ENCODE measurements around the gene PCDH9.
A peak's percentile ranks its signal among the peaks of the same experiment; 100 is the strongest.
"Not testable (repeated sequence)": the region's sequence is repeated elsewhere in the genome, so short reads cannot be mapped to it uniquely, and the experiment has no call there.

Gene PCDH9

GRCh38 chr13:66915596-66916185, 314.4 kb downstream of the PCDH9 start:
- peak; percentile 11 for DNase-seq (ENCODE audit: low read depth, low spot score)

- no peak for DNase-seq (ENCODE audit: low read depth, low spot score)
Observed at GRCh38 chr13:66914155-66914554, 316.0 kb downstream of the PCDH9 start.

DNA sequence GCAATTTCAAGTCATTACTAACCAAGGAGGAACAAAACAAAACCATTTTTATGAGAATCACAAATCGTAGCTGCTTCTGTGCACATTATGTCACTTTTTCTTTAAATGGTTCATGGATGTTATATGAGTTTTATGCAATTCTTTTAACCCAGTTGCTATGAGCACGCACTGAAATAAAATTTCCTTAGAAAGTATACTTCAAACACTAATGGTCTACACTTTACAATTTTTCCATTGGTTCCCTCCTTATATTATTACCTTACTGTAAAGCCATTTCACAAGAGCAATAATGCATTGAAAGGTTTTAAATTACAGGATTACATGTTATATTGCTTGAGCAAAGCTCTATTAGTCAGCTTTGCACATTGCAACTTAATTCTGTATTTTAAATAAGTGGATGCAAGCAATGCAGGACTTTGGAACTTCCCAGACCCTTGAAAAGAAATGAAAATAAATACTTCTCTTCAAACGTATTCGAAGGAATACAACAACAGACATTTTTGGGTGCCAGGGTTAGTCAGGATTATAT, 318.7 kb downstream of the PCDH9 start:
- no peak for DNase-seq (ENCODE audit: low read depth, low spot score)

- peak; percentile 21 for DNase-seq (ENCODE audit: low read depth, low spot score)
Observed at GRCh38 chr13:66899955-66900354, 330.2 kb downstream of the PCDH9 start.

GRCh38 chr13:66896933-66897332, 333.2 kb downstream of the PCDH9 start:
- no peak for DNase-seq (ENCODE audit: low read depth, low spot score)

DNA sequence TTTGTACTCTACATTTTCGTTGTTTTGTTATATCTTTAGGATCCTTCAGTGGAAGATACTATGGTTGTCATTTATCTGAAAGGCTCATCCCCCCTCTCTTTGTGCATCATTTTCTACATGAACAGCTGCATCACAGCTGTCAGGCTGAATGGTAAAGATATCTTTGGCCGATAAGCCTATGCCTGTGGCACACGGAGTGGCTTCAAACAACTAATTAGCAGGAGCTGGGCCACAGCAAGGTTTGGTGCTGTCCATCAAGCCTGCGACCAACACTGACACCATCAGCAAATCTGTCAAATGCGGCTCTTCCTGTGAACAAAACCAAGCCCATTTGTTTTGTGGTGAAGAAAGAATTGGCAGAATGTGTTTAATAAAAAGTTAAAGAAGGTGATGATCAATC, 334.4 kb downstream of the PCDH9 start:
- DNase-seq (ENCODE audit: low read depth, low spot score) = no peak

DNA sequence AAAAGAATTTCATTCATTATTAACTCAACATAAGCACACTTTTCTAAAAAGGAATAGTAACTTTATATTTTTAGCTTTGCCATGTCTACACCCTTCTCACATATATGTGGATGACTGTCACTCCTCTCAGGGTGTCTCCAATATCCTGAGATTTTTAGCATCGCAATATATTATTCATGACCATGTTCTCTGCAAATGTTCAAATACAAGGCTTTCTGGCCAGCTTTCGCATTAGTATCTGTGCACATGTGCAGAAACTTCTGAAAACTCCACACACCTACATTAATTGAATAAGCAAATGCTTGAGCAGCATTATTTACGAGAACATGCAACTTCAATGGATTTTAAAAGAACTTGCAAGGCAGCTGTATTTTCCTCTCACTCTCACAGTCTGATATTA, 334.8 kb downstream of the PCDH9 start:
- DNase-seq (ENCODE audit: low read depth, low spot score) = no peak

DNA sequence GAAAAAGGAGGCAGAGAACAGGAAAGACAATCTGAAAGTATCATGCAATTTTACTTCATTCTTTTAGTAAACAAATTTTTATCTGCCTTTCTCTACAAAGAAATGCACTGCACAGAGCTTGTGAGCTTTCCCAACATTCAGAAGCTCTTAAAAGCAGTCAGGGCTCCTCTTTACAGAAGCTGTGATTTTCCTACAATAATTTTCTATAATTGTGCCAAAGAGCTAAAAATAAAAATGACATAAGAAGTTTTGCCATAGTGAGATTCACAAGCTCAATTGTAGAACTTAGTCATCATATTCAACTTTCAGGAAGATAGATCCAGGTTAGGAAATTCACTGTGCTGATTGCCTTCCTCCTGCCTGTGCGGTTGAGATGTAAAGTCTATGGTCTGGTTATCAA, 341.4 kb downstream of the PCDH9 start:
- DNase-seq (ENCODE audit: low read depth, low spot score) = no peak

DNA sequence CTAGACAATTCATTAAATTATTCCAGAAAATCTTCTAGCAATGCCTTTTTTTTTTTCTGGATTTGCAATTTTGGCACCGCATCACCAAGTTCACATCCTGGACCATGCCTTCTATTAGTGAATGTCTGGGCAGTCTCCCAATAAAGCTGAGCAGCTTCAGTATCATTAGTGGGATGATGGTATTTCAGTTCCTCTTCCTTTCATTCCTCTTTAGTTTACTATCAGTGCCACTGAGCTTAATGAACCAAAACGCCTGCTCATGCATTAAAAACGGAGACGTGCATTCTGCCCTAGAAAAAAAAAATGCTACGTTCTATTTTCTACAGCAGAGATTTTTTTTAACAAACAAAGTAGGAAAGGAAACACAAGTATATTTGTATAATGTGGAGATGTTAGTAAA, 343.0 kb downstream of the PCDH9 start:
- peak; percentile 67 for DNase-seq (ENCODE audit: low read depth, low spot score)

DNA sequence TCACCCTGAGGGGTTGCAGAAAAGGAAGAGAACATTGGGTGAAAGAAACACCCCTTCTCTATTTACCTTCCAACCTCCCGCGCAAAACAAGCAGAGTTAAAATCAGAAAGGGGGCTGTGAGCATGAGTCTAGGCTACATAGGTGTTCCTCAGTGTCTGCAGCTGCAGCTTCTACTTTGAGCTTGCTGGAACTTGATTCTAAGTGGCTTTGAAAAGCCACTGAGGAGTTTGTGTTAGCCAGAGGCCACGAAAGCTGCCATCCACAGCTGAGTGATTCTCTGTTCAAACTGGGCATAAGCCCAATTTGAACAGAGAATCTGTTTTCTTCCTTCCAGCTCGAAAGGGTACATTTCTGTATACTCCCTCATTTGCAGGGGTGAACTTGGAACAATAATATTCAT, 343.9 kb downstream of the PCDH9 start:
- peak; percentile 38 for DNase-seq (ENCODE audit: low read depth, low spot score)

- DNase-seq (ENCODE audit: low read depth, low spot score) = not testable (repeated sequence)
Observed at GRCh38 chr13:66881170-66881569, 349.0 kb downstream of the PCDH9 start.

DNA sequence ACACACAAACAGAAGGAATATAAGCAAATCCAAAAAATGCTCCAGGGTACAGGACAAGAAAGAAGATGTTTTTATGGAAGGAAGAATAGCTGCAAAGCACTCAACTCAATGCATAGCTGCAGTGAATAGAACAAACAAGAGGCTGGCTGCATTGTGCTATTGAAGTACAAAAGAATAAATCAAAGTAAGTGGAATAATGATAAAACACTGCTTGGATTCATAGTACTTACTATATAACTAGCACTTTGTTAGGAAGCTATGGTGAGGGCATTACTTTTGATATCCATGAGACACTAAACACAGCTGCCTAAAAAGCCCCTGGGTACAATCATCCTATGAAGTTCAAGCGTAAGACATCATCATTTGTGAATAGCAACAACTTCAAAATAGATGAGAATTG, 350.1 kb downstream of the PCDH9 start:
- DNase-seq (ENCODE audit: low read depth, low spot score) = no peak

GRCh38 chr13:66875264-66875663, 354.9 kb downstream of the PCDH9 start:
- no peak for DNase-seq (ENCODE audit: low read depth, low spot score)

DNA sequence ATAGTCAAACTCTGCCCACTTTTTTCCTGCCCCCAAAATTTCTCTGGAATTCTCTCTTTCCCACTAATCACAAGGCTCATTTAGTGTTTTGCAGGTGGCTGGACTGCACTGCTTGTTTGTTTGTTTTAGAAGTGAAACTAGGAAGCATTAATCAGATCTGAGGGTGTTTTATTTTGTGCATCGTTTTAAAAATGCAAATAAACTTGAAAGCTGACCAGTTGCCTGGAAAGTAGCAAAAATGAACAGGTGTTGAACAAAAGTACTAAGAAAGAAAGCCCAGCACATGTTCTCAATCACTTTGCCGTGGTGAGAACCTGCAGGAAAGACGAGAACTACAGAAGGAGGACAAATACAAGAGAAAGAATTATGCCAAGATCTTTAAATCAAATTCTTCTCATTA, 365.5 kb downstream of the PCDH9 start:
- DNase-seq (ENCODE audit: low read depth, low spot score) = no peak

GRCh38 chr13:66860878-66861417, 369.2 kb downstream of the PCDH9 start:
- no peak for DNase-seq (ENCODE audit: low read depth, low spot score)

- no peak for DNase-seq (ENCODE audit: low read depth, low spot score)
Observed at GRCh38 chr13:66859934-66860877, 369.9 kb downstream of the PCDH9 start.

DNA sequence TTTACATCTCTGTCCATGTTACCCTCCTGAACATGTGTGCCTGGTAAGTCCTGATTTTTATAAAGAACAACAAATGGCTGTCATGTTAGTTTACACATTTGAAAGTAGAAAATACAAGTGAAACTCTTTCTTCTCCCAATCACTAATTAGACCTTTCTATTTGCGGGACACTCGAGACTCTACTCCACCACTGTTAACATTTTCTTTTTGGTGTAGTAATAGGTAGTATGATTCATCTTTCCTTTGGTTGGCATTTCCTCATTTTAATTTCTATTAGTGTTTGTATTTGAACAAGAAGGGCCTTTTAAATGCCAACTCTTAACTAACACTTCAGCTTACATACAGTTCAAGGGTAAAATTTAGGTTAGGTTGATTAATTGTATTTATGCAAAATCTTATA, 371.1 kb downstream of the PCDH9 start:
- DNase-seq (ENCODE audit: low read depth, low spot score) = no peak

DNA sequence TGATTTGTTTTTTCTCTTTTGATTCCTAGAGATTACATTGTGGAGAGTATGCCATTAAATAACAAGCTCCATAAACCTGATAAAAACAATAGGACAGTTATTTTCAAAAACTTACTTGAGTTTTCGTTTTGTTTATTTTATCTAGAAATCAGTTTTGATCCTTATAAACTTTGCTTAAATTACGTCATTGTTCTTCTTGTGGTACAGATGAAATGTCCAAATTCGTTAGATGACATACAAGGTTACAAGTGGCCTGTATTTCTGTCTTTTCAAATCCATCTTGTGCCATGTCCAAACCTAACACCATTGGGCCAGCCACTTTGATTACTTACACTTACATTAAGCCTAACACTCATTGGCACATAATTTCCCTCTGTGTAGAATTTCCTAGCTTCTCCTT, 372.0 kb downstream of the PCDH9 start:
- DNase-seq (ENCODE audit: low read depth, low spot score) = no peak

GRCh38 chr13:66855131-66855530, 375.0 kb downstream of the PCDH9 start:
- no peak for DNase-seq (ENCODE audit: low read depth, low spot score)

- no peak for DNase-seq (ENCODE audit: low read depth, low spot score)
Observed at GRCh38 chr13:66853564-66853963, 376.6 kb downstream of the PCDH9 start.

GRCh38 chr13:66849706-66850105, 380.4 kb downstream of the PCDH9 start:
- no peak for DNase-seq (ENCODE audit: low read depth, low spot score)

DNA sequence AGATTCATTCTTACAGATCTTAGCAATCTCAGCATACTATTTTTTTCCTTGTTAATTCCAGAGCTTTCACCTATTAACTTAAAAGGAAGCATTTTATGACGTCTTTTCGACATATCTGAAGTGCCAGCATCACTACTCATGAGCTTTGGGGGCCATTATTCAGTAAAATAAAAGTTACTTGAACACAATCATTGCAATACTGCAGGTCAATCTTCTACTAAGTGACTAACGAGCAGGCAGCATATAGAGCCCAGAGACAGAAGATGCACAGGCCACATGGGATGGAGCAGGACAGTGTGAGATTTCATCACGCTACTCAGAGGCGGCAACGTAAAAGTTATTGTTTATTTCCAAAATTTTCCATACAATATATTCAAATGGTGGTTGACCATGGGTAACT, 382.6 kb downstream of the PCDH9 start:
- no peak for DNase-seq (ENCODE audit: low read depth, low spot score)

- DNase-seq (ENCODE audit: low read depth, low spot score) = no peak
Observed at GRCh38 chr13:66845393-66845792, 384.7 kb downstream of the PCDH9 start.

Data from astrocyte of the hippocampus (primary cell).